DOHH2 (cell line): Measurements from ENCODE around the gene STIM2.

Experiments
- H3F3A ChIP-seq: fragments of 200-600 bp; sonication (generic), shearing (Covaris generic); 2 replicates; pipeline ENCODE4 v1.6.0; 2016; ENCODE audit warnings: antibody characterized with exemption, mild to moderate bottlenecking; ENCODE audit not compliant: control insufficient read depth, insufficient read depth
- H3K27ac ChIP-seq: fragments of 200-600 bp; sonication (generic); 2 replicates; pipeline ENCODE4 v1.5.1; 2014; ENCODE audit warnings: low read depth, mild to moderate bottlenecking, low read length, moderate library complexity
- H3K27me3 ChIP-seq: fragments of 200-600 bp; sonication (generic); 2 replicates; pipeline ENCODE4 v1.6.1; 2014; ENCODE audit warnings: mild to moderate bottlenecking, low read length, mixed read lengths; ENCODE audit not compliant: control insufficient read depth
- H3K36me3 ChIP-seq: fragments of 200-600 bp; sonication (generic); 2 replicates; pipeline ENCODE4 v1.6.1; 2014; ENCODE audit warnings: mild to moderate bottlenecking, low read length, moderate library complexity, mixed read lengths; ENCODE audit not compliant: control insufficient read depth
- H3K4me1 ChIP-seq: fragments of 200-600 bp; sonication (generic); 2 replicates; pipeline ENCODE4 v1.6.1; 2014; ENCODE audit warnings: mild to moderate bottlenecking, low read length, mixed read lengths; ENCODE audit not compliant: control insufficient read depth
- H3K4me2 ChIP-seq: fragments of 200-600 bp; sonication (generic); 2 replicates; pipeline ENCODE4 v1.6.0; 2014; ENCODE audit warnings: mild to moderate bottlenecking, low read length, moderate library complexity
- H3K4me3 ChIP-seq: fragments of 200-600 bp; sonication (generic); 2 replicates; pipeline ENCODE4 v1.5.1; 2014; ENCODE audit warnings: mild to moderate bottlenecking, low read length, mixed read lengths
- H3K79me2 ChIP-seq: fragments of 200-600 bp; sonication (generic); 2 replicates; pipeline ENCODE4 v1.6.1; 2014; ENCODE audit warnings: mild to moderate bottlenecking, low read length, mixed read lengths; ENCODE audit not compliant: control insufficient read depth
- H3K9me2 ChIP-seq: fragments of 200-600 bp; sonication (generic); replicated peaks from 2 replicates; pipeline ENCODE4 v1.6.1; 2014; ENCODE audit warnings: mild to moderate bottlenecking, low read length, mixed read lengths; ENCODE audit not compliant: control insufficient read depth
- H3K9me3 ChIP-seq: fragments of 200-600 bp; sonication (generic); 2 replicates; pipeline ENCODE4 v1.6.1; 2014; ENCODE audit warnings: antibody characterized with exemption, low read length, mixed read lengths; ENCODE audit not compliant: control insufficient read depth, insufficient read depth
- H4K20me1 ChIP-seq: fragments of 200-600 bp; sonication (generic); 2 replicates; pipeline ENCODE4 v1.6.0; 2014; ENCODE audit warnings: low read depth, mild to moderate bottlenecking, antibody characterized with exemption, low read length, moderate library complexity; ENCODE audit not compliant: control insufficient read depth, insufficient read depth
- EZH2phosphoT487 ChIP-seq: fragments of 200-600 bp; sonication (generic); IDR thresholded peaks from 2 replicates; pipeline ENCODE4 v1.6.1; 2017; ENCODE audit warnings: borderline replicate concordance, mild to moderate bottlenecking, antibody characterized with exemption, low read length, moderate library complexity, mixed read lengths
- TF ChIP-seq, protein P1 (sequence below): fragments of 200-600 bp; sonication (generic); IDR thresholded peaks from one replicate; pipeline ENCODE4 v1.5.1; 2014; ENCODE audit warnings: antibody characterized with exemption, mild to moderate bottlenecking, low read depth, low read length; ENCODE audit not compliant: poor library complexity, severe bottlenecking

Gene STIM2

DNA sequence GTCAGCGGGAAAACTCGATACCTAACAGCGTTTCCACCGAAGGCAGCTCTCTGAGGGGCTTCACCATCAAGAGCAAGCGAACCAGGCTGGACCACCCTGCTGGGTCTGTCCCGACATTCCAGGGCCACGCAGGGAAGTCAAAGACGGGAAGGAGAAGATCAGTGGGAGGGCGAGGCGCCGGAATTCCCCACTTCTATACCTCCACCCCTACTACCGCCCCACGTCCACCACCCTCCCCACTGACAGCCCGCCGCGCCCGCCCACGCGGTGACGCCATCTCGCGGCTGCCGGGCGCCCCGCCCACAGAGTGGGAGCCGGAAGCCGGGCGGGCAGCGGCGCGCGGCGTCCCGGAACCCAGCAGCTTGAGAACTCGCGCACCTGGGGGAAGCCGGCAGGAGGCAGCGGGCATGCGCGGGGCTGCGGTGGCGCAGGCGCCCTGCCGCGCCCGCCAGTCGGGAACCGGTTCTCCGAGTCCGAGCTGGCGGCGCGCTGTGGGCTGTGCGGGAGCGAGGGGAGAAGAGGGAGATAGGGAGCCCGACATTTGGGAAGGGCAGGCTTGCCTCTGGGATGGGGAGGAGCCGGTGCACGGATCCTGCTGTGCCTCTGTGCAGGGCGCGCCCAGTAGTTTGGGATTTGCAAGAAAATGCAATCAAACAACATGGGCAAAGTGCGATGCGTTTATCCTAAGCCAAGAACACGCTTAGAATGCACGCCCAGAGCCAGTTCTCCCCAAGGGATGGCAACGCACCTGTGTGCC is 3.2 kb upstream of the STIM2 start:
- Histone ChIP-seq H4K20me1 (no peaks in the 10 kb centered on the region), H3K79me2 (peaks cover 41% of the 10 kb centered on the region), H3K36me3 (peaks cover 34% of the 10 kb centered on the region), H3K4me2 (peak overlapping the region; percentile 89), H3K4me1 (peaks cover 36% of the 10 kb centered on the region), H3K27me3 (no peaks in the 10 kb centered on the region), H3K27ac (peak overlapping the region; percentile 85), H3K4me3 (peak overlapping the region; percentile 89), H3K9me2 (no peaks in the 10 kb centered on the region), H3F3A (peaks cover 26% of the 10 kb centered on the region), H3K9me3 (no peaks in the 10 kb centered on the region)
- no peak for TF ChIP-seq EZH2phosphoT487
- TF ChIP-seq, protein P1, sequence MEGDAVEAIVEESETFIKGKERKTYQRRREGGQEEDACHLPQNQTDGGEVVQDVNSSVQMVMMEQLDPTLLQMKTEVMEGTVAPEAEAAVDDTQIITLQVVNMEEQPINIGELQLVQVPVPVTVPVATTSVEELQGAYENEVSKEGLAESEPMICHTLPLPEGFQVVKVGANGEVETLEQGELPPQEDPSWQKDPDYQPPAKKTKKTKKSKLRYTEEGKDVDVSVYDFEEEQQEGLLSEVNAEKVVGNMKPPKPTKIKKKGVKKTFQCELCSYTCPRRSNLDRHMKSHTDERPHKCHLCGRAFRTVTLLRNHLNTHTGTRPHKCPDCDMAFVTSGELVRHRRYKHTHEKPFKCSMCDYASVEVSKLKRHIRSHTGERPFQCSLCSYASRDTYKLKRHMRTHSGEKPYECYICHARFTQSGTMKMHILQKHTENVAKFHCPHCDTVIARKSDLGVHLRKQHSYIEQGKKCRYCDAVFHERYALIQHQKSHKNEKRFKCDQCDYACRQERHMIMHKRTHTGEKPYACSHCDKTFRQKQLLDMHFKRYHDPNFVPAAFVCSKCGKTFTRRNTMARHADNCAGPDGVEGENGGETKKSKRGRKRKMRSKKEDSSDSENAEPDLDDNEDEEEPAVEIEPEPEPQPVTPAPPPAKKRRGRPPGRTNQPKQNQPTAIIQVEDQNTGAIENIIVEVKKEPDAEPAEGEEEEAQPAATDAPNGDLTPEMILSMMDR: peak; percentile 36

DNA sequence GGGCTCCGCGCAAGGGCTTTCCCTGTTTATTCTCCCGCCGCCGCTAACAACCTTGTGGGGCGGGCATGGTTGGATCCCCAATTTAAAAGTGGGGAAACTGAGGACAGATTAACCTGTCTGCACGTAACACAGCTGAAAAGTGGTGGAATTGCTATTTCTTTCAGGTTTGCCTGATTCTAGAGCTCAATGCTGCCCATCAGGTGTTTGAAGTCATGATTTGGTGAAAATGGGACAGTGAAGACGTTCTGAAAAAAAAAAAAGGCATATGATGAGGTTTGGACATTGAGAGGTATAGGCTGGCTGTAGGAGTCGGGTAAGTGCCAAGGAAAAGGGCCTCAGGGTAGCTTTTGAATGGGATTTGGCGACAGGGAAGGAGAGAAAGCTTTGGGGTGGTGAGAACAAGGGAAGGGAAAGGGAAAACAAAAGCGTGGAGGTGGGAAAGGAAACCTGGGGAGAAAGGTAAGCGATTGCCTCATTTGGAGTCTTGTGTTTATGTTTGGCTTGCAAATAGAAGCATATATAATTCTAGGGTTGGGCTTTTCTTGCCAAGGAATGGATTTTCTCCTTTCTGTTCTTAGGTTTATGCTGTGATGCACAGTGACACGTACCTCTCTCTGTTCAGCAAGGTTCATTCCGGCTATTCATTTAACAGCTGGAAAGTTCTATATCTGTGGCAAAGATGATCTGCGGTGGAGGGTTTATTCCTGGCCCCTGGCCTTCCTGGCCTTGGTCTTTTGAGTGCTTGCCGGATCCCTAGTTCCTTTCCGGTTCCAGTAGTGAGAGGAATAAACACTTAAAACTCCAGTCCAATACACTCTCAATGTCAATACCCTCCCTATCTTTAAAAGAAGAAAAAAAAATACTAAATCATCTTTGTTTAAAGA is 2.4 kb upstream of the STIM2 start:
- H3K4me1 ChIP-seq: peaks cover 41% of the 10 kb centered on the region
- H3K27ac ChIP-seq: peak overlapping the region; percentile 85
- no peak for TF ChIP-seq EZH2phosphoT487
- TF ChIP-seq, protein P1: no peak
- H3K9me3 ChIP-seq: no peaks in the 10 kb centered on the region
- peaks cover 26% of the 10 kb centered on the region for H3F3A ChIP-seq
- H3K9me2 ChIP-seq: no peaks in the 10 kb centered on the region
- H3K79me2 ChIP-seq: peaks cover 49% of the 10 kb centered on the region
- H3K27me3 ChIP-seq: no peaks in the 10 kb centered on the region
- H3K4me2 ChIP-seq: peak overlapping the region; percentile 89
- H4K20me1 ChIP-seq: no peaks in the 10 kb centered on the region
- peak overlapping the region; percentile 89 for H3K4me3 ChIP-seq
- peaks cover 34% of the 10 kb centered on the region for H3K36me3 ChIP-seq

DNA sequence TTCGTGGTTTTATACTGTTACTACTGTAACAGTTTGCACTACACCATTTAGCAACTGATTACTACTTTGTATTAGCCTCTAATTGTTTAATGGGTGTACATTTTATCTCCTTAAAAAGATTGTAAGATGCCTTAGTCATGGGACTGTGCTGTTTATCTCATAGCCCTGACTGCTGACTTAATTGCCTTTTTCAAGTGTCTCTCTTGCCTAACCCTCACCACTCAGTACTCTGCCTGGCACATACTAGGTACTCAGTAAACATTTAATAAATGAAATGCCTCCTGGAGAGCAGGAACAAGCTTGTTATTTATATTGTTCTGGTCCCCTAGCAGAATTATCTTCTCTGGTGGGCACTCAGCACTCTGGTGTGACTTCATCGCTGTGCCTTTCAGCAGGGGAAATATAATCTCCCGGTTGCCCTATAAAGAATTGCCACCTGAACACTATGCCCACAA is 1.7 kb upstream of the STIM2 start:
- H3F3A ChIP-seq: peaks cover 26% of the 10 kb centered on the region
- peaks cover 48% of the 10 kb centered on the region for H3K4me1 ChIP-seq
- H3K4me2 ChIP-seq: peak overlapping the region; percentile 89
- peaks cover 37% of the 10 kb centered on the region for H3K36me3 ChIP-seq
- H3K9me3 ChIP-seq: no peaks in the 10 kb centered on the region
- H3K27ac ChIP-seq: peak overlapping the region; percentile 85
- no peaks in the 10 kb centered on the region for H3K9me2 ChIP-seq
- peak overlapping the region; percentile 89 for H3K4me3 ChIP-seq
- 0 out of 2 replicates have a peak, but pooled peaks cover 3% of the 10 kb centered on the region for H4K20me1 ChIP-seq
- no peak for TF ChIP-seq EZH2phosphoT487
- TF ChIP-seq, protein P1: no peak
- H3K27me3 ChIP-seq: no peaks in the 10 kb centered on the region
- H3K79me2 ChIP-seq: peaks cover 56% of the 10 kb centered on the region
